Measurements from ENCODE around the gene PRDM15.

GRCh38 chr21:41897047-41897669, 18.0 kb upstream of the PRDM15 start:
- TF ChIP-seq, protein P1, sequence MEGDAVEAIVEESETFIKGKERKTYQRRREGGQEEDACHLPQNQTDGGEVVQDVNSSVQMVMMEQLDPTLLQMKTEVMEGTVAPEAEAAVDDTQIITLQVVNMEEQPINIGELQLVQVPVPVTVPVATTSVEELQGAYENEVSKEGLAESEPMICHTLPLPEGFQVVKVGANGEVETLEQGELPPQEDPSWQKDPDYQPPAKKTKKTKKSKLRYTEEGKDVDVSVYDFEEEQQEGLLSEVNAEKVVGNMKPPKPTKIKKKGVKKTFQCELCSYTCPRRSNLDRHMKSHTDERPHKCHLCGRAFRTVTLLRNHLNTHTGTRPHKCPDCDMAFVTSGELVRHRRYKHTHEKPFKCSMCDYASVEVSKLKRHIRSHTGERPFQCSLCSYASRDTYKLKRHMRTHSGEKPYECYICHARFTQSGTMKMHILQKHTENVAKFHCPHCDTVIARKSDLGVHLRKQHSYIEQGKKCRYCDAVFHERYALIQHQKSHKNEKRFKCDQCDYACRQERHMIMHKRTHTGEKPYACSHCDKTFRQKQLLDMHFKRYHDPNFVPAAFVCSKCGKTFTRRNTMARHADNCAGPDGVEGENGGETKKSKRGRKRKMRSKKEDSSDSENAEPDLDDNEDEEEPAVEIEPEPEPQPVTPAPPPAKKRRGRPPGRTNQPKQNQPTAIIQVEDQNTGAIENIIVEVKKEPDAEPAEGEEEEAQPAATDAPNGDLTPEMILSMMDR (IDR thresholded peaks at IDR 0.05) = no peak
- no peak for TF ChIP-seq POLR2A (IDR thresholded peaks at IDR 0.05)

All from tibial nerve (tissue), 3 donors.